Tibial nerve (tissue), 4 donors: ENCODE measurements around the gene SERPINI1.

ENCODE experiments used
- CTCF ChIP-seq, 5 experiments: fragments of 200-600 bp in 3 of 5; fragments of 450-650 bp in 2 of 5; sonication (generic) in 3 of 5; IDR thresholded peaks; one replicate each; pipeline ENCODE4 v1.5.1; 2016 to 2019; ENCODE audit warnings: antibody characterized with exemption in 5 of 5, mild to moderate bottlenecking in 3 of 5, moderate library complexity in 2 of 5
- EP300 ChIP-seq, 2 donors: sonication (generic); formaldehyde crosslinking; IDR thresholded peaks; one replicate each; pipeline ENCODE4 v1.6.1; 2017; ENCODE audit warnings: antibody characterized with exemption in 2 of 2, mild to moderate bottlenecking in 1 of 2

GRCh38 chr3:167691366-167691765 lies 44.2 kb upstream of the SERPINI1 start:
- TF ChIP-seq CTCF (IDR thresholded peaks at IDR 0.05) = no peak
- no peak for TF ChIP-seq EP300 (IDR thresholded peaks at IDR 0.05)
